Stomach (tissue), 4 donors: ENCODE measurements around the gene KANTR.

Source experiments
- CTCF ChIP-seq, 7 experiments: fragments of 450-650 bp in 4 of 7; fragments of 200-600 bp in 3 of 7; sonication (generic) in 3 of 7; IDR thresholded peaks; one replicate each; pipeline ENCODE4 v1.5.1; 2016 to 2019; ENCODE audit warnings: antibody characterized with exemption in 7 of 7, control low read depth in 2 of 7, mild to moderate bottlenecking in 1 of 7
- POLR2A ChIP-seq, 4 donors: fragments of 450-650 bp; IDR thresholded peaks; one replicate each; pipeline ENCODE4 v1.6.1; 2016; ENCODE audit warnings: antibody characterized with exemption in 4 of 4, control low read depth in 2 of 4, mild to moderate bottlenecking in 1 of 4, moderate library complexity in 1 of 4

- TF ChIP-seq CTCF (IDR thresholded peaks at IDR 0.05): no peak
- TF ChIP-seq POLR2A (IDR thresholded peaks at IDR 0.05): no peak
These were observed 6.5 kb upstream of the KANTR start for GRCh38 chrX:53087388-53087831.
